ENCODE results near the gene BABAM1. TPM values are rescaled to one million over a fixed set of nuclear protein-coding genes. Genes with fewer than 3 reads are reported as not detected.

BABAM1 gene
- total and polyA plus RNA-seq, 9 of the 15 experiments (the other 6 are each of a cell fraction or from before 2014, with no cell fraction given), result 14.7 to 160 (median 113) TPM

DNA sequence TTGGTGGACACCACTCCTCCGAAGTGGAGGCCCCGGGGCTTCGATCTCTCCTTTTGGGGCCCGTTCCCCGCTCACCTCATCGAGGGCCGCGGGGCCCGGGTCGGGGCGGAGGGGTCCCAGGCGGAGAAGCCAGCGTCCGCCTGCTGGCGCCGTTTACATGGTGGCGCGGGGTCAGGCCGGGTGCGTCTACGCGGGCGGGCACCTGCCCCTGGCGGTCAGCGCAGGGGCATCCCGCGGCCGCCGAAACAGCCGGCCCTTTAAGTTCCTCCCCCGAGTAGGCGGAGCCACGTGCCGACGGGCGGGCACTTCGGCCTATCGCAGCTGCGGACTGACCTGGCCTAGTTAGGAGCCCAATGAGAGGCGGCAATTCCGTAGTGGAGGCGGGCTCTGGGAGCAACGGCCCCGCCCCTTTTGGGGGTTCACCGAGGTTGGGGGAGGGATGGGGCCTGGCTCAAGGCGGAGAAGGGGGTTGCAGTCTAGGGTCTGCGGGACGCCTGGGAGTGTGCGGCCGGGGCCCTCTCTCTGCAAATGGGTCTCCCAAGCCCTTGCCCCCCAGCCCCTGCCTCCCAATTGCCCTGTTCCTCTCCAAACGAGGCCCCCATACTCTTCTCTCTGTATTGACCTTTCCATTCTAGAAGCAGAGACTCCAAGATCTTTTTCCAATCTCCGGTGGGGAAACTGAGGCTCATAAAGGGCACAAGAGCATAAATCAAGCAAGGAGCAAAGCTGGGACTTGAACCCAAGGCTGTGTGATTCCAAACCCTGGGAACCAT, 36.1 kb downstream of the BABAM1 start, which contains the start of gene ABHD8 (continued):
- TF ChIP-seq ZNF318 (IDR thresholded peaks at IDR 0.05; ENCODE audit: borderline replicate concordance in 1 of 2, low read depth in 1 of 2), result no peak
- peak; percentile 88 for TF ChIP-seq VEZF1 (CRISPR knock-in tag; IDR thresholded peaks at IDR 0.05)
- TF ChIP-seq SPI1 (IDR thresholded peaks at IDR 0.05; ENCODE audit: borderline replicate concordance, low read depth, low read length), result peak; percentile 67; the same call in 1 of the 2 replicates
- peak; percentile 55; the same call in 1 of the 2 replicates for TF ChIP-seq NR2C1 (IDR thresholded peaks at IDR 0.05)
- TF ChIP-seq NR2C1 (tag; IDR thresholded peaks at IDR 0.05), result peak; percentile 41; the same call in 1 of the 2 replicates
- 0 out of 2 replicates have a peak, but pooled peaks have one; percentile 45 for TF ChIP-seq LCOR (CRISPR knock-in tag; IDR thresholded peaks at IDR 0.05)
- TF ChIP-seq YY1 (IDR thresholded peaks at IDR 0.05; ENCODE audit: borderline replicate concordance in 1 of 3, control insufficient read depth in 1 of 3, extremely low read depth in 1 of 3, insufficient read depth in 3 of 3, insufficient read length in 1 of 3, insufficient replicate concordance in 2 of 3, low read depth in 1 of 3, low read length in 2 of 3), result peak in 2 of 3 experiments; percentile 53 to 63
- TF ChIP-seq GABPB1 (CRISPR knock-in tag; IDR thresholded peaks at IDR 0.05), result peak; percentile 81
- TF ChIP-seq, protein P1, sequence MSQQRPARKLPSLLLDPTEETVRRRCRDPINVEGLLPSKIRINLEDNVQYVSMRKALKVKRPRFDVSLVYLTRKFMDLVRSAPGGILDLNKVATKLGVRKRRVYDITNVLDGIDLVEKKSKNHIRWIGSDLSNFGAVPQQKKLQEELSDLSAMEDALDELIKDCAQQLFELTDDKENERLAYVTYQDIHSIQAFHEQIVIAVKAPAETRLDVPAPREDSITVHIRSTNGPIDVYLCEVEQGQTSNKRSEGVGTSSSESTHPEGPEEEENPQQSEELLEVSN (IDR thresholded peaks at IDR 0.05; ENCODE audit: borderline replicate concordance in 1 of 2, extremely low read depth in 1 of 2, insufficient read depth in 1 of 2, insufficient read length in 1 of 2, low read depth in 1 of 2, low read length in 1 of 2, poor library complexity in 1 of 2, severe bottlenecking in 1 of 2), result peak; percentile 19 to 72
- peak; percentile 78 to 86 for TF ChIP-seq MNT (conservative IDR thresholded peaks at IDR 0.05)

Measured in K562 (cell line).